Activated naive CD4-positive, alpha-beta T cell treated with anti-CD3 and anti-CD28 coated beads, Interleukin-2, amount 10 ng/mL, durations not matched to agents 7 days and 5 days (primary cell): ENCODE measurements around the gene CASZ1.

Source experiments
- CTCF ChIA-PET: fragments of 350-600 bp; sonication (Branson Sonifier 250); formaldehyde crosslinking; loops from one replicate; lab custom pipeline; 2021; ENCODE audit warnings: antibody characterized with exemption; lab: Charles Lee
- DNase-seq: peaks from one replicate; pipeline ENCODE4 v3.0.0-alpha.2; 2020
- H3K27ac Mint-ChIP-seq: one replicate; pipeline ENCODE4 v1.8.0; 2021; ENCODE audit warnings: mild to moderate bottlenecking, moderate library complexity, mixed read lengths
- H3K27me3 Mint-ChIP-seq: one replicate; pipeline ENCODE4 v1.8.0; 2021; ENCODE audit warnings: mild to moderate bottlenecking, mixed read lengths
- H3K36me3 Mint-ChIP-seq: one replicate; pipeline ENCODE4 v1.8.0; 2021; ENCODE audit warnings: mixed read lengths
- H3K4me1 Mint-ChIP-seq: one replicate; pipeline ENCODE4 v1.8.0; 2021; ENCODE audit warnings: mixed read lengths
- H3K4me3 Mint-ChIP-seq: one replicate; pipeline ENCODE4 v1.8.0; 2021; ENCODE audit warnings: mild to moderate bottlenecking, moderate library complexity, mixed read lengths
- H3K9me3 Mint-ChIP-seq: one replicate; pipeline ENCODE4 v1.8.0; 2021; ENCODE audit warnings: mixed read lengths

The CASZ1 gene

GRCh38 chr1:10730985-10731384, 65.5 kb downstream of the CASZ1 start:
- CTCF ChIA-PET, result no interaction called here
- DNase-seq, result no peak
- no peaks in the 10 kb centered on the region for H3K36me3 Mint-ChIP-seq
- peaks cover 23% of the 10 kb centered on the region for H3K27me3 Mint-ChIP-seq
- H3K4me1 Mint-ChIP-seq, result no peaks in the 10 kb centered on the region
- no peak overlapping the region for H3K4me3 Mint-ChIP-seq
- H3K27ac Mint-ChIP-seq, result no peak overlapping the region
- no peaks in the 10 kb centered on the region for H3K9me3 Mint-ChIP-seq

DNA sequence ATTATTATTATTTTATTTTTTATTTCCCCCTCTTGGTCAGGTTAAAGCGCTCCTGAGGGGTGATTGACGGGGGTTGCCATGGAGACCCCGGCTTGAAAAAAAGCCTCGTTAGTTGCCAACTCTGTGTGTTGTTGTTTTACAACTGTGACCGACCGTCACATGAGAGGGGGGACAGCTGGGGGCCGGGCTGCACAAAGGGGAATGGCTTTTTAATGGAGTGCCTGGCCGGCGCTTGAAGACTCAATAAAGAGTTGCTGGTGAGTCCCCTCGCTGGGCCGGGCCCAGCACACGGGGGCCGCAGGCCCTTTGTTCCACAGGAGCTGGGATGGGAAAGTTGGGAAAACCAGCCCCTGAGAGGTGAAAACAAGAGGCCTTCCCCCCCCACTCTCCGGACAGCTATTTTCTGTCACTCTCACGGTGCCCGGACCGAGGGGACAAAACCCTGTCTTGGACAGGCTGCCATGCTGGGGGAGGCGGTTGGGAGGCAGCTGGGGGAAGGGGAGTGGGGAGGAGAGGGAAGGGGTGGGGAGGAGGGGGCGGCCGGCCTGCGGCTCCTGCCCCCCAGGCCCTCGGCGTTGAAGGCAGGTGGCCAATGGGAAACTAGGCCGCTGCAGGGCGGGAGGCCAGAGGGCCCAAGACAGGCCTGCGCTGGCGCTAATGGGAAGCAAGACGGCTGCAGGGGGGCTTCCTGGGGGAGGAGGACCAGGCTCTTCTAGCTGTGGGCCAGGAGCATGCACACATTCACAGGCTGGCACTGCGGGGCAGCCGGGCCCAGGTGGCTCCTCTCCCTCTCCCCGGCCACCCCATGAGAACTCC, 67.6 kb downstream of the CASZ1 start:
- H3K9me3 Mint-ChIP-seq, result no peaks in the 10 kb centered on the region
- no peak overlapping the region for H3K27ac Mint-ChIP-seq
- no peaks in the 10 kb centered on the region for H3K36me3 Mint-ChIP-seq
- CTCF ChIA-PET, result no interaction called here
- no peaks in the 10 kb centered on the region for H3K4me1 Mint-ChIP-seq
- peaks cover 20% of the 10 kb centered on the region for H3K27me3 Mint-ChIP-seq
- no peak for DNase-seq
- no peak overlapping the region for H3K4me3 Mint-ChIP-seq

- no peak for DNase-seq
- no peaks in the 10 kb centered on the region for H3K36me3 Mint-ChIP-seq
- H3K27me3 Mint-ChIP-seq, result peaks cover 15% of the 10 kb centered on the region
- no peak overlapping the region for H3K4me3 Mint-ChIP-seq
- no peak overlapping the region for H3K27ac Mint-ChIP-seq
- no peaks in the 10 kb centered on the region for H3K4me1 Mint-ChIP-seq
- CTCF ChIA-PET, result no interaction called here
- no peaks in the 10 kb centered on the region for H3K9me3 Mint-ChIP-seq
Observed at GRCh38 chr1:10727751-10728232, 68.7 kb downstream of the CASZ1 start.

DNA sequence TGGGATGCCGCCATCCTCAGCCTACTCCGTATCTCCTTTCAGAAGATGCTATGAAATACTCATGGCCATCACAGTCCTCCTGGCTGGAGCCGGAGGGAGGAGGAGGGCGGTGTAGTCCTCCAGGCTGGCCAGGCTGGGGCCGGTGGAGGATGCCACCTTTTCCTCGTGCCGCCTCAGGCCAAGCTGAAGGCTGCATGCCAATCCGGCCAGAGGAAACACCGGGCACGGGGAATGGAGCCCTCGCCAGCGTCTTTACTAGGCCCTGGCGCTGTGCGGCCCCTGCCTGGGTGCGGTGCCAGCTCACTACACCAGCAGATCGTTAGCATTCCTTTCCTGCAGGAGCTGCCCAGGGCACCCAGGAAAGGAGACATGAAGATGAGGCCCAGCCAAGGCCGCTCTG, 70.1 kb downstream of the CASZ1 start:
- Mint-ChIP-seq H3K4me1 (no peaks in the 10 kb centered on the region), H3K36me3 (no peaks in the 10 kb centered on the region), H3K27me3 (peaks cover 16% of the 10 kb centered on the region), H3K4me3 (no peak overlapping the region), H3K9me3 (no peaks in the 10 kb centered on the region), H3K27ac (no peak overlapping the region)
- CTCF ChIA-PET, result no interaction called here
- no peak for DNase-seq

DNA sequence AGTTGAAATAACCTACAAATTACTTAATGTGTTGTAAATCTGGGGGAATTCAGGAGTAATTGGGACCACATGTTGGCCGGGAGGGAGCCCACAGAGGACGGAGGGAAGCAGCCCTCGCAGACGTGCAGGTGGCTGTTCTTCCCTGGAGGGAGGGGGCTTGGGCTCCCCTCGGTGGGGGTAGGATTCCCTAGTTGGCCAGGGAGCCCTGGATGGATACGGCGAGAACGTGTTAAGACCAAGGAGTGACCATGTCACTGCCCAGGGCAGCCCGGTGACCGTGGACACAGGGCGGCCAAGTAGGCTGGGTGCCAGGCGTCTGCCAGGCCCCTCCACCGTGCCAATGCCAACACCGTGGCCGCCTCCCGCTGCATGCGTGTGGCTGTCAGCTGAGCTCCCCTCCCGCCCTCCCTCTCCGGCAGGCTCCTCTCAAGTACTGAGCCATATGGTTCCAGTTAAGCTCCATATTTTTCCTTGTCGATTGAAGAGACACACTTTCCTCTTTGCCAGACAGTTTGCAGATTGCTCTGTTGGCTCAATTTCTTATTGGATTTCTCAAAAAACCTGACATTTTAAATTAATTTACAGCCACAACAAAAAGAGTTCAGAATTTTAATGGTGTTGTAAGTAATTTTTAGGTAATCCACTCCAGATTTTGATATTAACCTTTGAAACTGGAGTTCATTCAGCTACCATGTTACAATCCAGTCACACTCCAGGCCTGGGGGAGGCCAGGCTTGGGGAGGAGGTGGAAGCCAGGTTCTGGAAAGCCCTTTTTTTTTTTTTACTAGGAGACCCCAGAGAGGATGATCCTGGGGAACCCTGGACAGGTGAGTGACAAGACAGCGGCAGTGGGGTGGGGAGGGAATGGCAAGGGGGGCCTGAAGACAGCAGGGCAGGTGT, 71.2 kb downstream of the CASZ1 start:
- CTCF ChIA-PET, result no interaction called here
- H3K4me3 Mint-ChIP-seq, result no peak overlapping the region
- H3K9me3 Mint-ChIP-seq, result no peaks in the 10 kb centered on the region

DNA sequence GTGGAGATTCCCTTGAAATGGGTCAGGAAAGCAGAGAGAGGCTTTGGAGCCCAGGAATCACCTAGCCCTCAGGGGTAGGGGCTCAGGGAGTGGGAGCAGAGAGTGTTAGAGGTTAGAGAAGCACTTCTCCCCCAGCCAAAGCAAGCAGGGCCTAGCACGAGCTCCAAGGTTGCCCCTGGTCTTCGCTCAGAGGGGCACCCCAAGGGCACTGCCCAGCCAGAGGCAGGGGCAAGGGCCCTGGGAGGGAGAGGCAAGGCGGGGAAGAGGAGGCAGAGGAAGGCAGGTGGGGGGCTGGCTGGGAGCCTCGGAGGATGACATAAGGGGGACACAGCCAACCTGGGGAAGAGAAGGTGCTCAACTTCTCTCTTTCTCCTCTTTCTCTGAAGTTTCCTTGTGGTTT, 71.9 kb downstream of the CASZ1 start:
- no peaks in the 10 kb centered on the region for H3K9me3 Mint-ChIP-seq
- H3K36me3 Mint-ChIP-seq, result no peaks in the 10 kb centered on the region
- CTCF ChIA-PET, result no interaction called here
- H3K4me1 Mint-ChIP-seq, result no peaks in the 10 kb centered on the region
- H3K4me3 Mint-ChIP-seq, result no peak overlapping the region
- H3K27ac Mint-ChIP-seq, result no peak overlapping the region
- H3K27me3 Mint-ChIP-seq, result peaks cover 16% of the 10 kb centered on the region
- DNase-seq, result no peak

More for the DNA sequence above, 71.2 kb downstream of the CASZ1 start:
- no peak overlapping the region for H3K27ac Mint-ChIP-seq
- peaks cover 16% of the 10 kb centered on the region for H3K27me3 Mint-ChIP-seq
- H3K4me1 Mint-ChIP-seq, result no peaks in the 10 kb centered on the region
- no peak for DNase-seq
- H3K36me3 Mint-ChIP-seq, result no peaks in the 10 kb centered on the region

DNA sequence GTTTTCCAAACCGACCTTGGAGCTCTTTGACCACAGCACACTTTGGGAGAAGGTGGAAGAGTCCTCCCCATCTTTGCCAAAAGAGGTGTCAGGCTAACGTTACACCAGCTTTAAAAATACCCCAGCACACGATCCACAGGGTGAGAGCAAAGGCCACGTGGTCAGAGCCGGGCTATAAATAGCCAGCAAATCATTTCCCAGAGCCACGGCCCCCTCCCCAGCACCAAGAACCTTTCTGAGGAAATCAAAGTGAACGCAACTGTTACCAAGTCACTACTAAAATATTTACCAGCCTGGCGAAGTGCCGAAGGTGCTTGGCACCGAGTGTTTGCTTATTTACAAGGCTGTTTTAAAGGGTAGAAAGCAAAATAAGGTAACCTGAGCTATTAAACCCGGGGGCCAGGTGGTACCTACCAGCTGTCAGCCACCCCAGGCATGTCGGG, 72.4 kb downstream of the CASZ1 start:
- DNase-seq, result no peak
- Mint-ChIP-seq H3K4me1 (no peaks in the 10 kb centered on the region), H3K27me3 (peaks cover 20% of the 10 kb centered on the region), H3K4me3 (no peak overlapping the region), H3K9me3 (no peaks in the 10 kb centered on the region), H3K36me3 (no peaks in the 10 kb centered on the region), H3K27ac (no peak overlapping the region)
- CTCF ChIA-PET, result no interaction called here

- no peak for DNase-seq
- Mint-ChIP-seq H3K27me3 (peaks cover 20% of the 10 kb centered on the region), H3K27ac (no peak overlapping the region), H3K4me1 (no peaks in the 10 kb centered on the region), H3K9me3 (no peaks in the 10 kb centered on the region), H3K36me3 (no peaks in the 10 kb centered on the region), H3K4me3 (no peak overlapping the region)
- CTCF ChIA-PET, result no interaction called here
Observed at GRCh38 chr1:10723317-10723716, 73.1 kb downstream of the CASZ1 start.

GRCh38 chr1:10722803-10723202, 73.6 kb downstream of the CASZ1 start:
- Mint-ChIP-seq H3K36me3 (no peaks in the 10 kb centered on the region), H3K9me3 (no peaks in the 10 kb centered on the region), H3K4me3 (no peak overlapping the region), H3K4me1 (no peaks in the 10 kb centered on the region), H3K27ac (no peak overlapping the region), H3K27me3 (peaks cover 20% of the 10 kb centered on the region)
- DNase-seq, result no peak
- CTCF ChIA-PET, result no interaction called here

GRCh38 chr1:10721381-10722321, 74.8 kb downstream of the CASZ1 start:
- Mint-ChIP-seq H3K9me3 (no peaks in the 10 kb centered on the region), H3K27ac (no peak overlapping the region), H3K4me1 (no peaks in the 10 kb centered on the region), H3K27me3 (peaks cover 27% of the 10 kb centered on the region), H3K36me3 (no peaks in the 10 kb centered on the region), H3K4me3 (no peak overlapping the region)
- DNase-seq, result no peak
- CTCF ChIA-PET, result no interaction called here

- no peaks in the 10 kb centered on the region for H3K36me3 Mint-ChIP-seq
- DNase-seq, result no peak
- H3K27ac Mint-ChIP-seq, result no peak overlapping the region
- CTCF ChIA-PET, result no interaction called here
- H3K4me1 Mint-ChIP-seq, result no peaks in the 10 kb centered on the region
- no peaks in the 10 kb centered on the region for H3K9me3 Mint-ChIP-seq
- no peak overlapping the region for H3K4me3 Mint-ChIP-seq
- peaks cover 34% of the 10 kb centered on the region for H3K27me3 Mint-ChIP-seq
Observed at GRCh38 chr1:10720635-10721034, 75.8 kb downstream of the CASZ1 start.

GRCh38 chr1:10718083-10718415, 78.4 kb downstream of the CASZ1 start:
- Mint-ChIP-seq H3K27ac (no peak overlapping the region), H3K4me3 (no peak overlapping the region), H3K27me3 (peaks cover 42% of the 10 kb centered on the region), H3K9me3 (no peaks in the 10 kb centered on the region), H3K4me1 (no peaks in the 10 kb centered on the region), H3K36me3 (no peaks in the 10 kb centered on the region)
- DNase-seq, result no peak
- CTCF ChIA-PET, result no interaction called here

- peaks cover 39% of the 10 kb centered on the region for H3K27me3 Mint-ChIP-seq
- H3K4me3 Mint-ChIP-seq, result no peak overlapping the region
- CTCF ChIA-PET, result no interaction called here
- no peak overlapping the region for H3K27ac Mint-ChIP-seq
- DNase-seq, result no peak
- H3K9me3 Mint-ChIP-seq, result no peaks in the 10 kb centered on the region
- H3K4me1 Mint-ChIP-seq, result no peaks in the 10 kb centered on the region
- no peaks in the 10 kb centered on the region for H3K36me3 Mint-ChIP-seq
Observed at GRCh38 chr1:10717296-10718082, 79.0 kb downstream of the CASZ1 start.
